Mucosa of descending colon (tissue), 3 donors: ENCODE results near the gene GNB1. TPM values are rescaled to one million over a fixed set of nuclear protein-coding genes. Genes with fewer than 3 reads are reported as not detected.
A peak's percentile ranks its signal among the peaks of the same experiment; 100 is the strongest.

Experiments used
- ATAC-seq: fragments of 200-7000 bp; cut with Tn5 transposase; one replicate; pipeline ENCODE4 v1.9.1; 2020; ENCODE audit warnings: mild to moderate bottlenecking, moderate library complexity
- DNase-seq, 3 donors: peaks; one replicate each; pipeline ENCODE4 v3.0.0-alpha.2; 2020
- H3K36me3 ChIP-seq: fragments of 200-600 bp; one replicate; pipeline ENCODE4 v1.8.0; 2021; ENCODE audit warnings: low read depth, mild to moderate bottlenecking
- H3K4me1 ChIP-seq: fragments of 200-600 bp; one replicate; pipeline ENCODE4 v1.8.0; 2021; ENCODE audit warnings: low read depth, mild to moderate bottlenecking
- H3K4me3 ChIP-seq: fragments of 200-600 bp; one replicate; pipeline ENCODE4 v1.8.0; 2021; ENCODE audit warnings: mild to moderate bottlenecking
- H3K9me3 ChIP-seq: fragments of 200-600 bp; one replicate; pipeline ENCODE4 v1.8.0; 2021; ENCODE audit warnings: mild to moderate bottlenecking
- intact Hi-C, 2 donors: fragments of 100-400 bp; cut with DNase I in 1 of 2; cut with micrococcal nuclease in 1 of 2; formaldehyde crosslinking; loops; one replicate each; pipeline versions ENCODE4 v1.11.0 to v1.11.1; 2022; cut with DNase I, micrococcal nuclease
- total RNA-seq, 3 donors: library from RNA; stranded (reverse); fragmentation: NEBNext Ultra II Directional in 2 of 3; extraction: Animal tissue kit (Norgen Biotek cat#: 25700) in 2 of 3; gene quantifications; one replicate each; pipeline versions ENCODE4 v1.2.1 to v1.2.4, GENCODE V29; 2021 to 2023
- TF ChIP-seq, protein P1 (sequence below): fragments of 200-600 bp; IDR thresholded peaks from one replicate; pipeline ENCODE4 v1.8.0; 2022; ENCODE audit warnings: antibody characterized with exemption, mild to moderate bottlenecking
- donor health status: DM: no; HTN: no; CAD: no; lungs with moderate emphysema.
- donor health status: DM: no; HTN: no; CAD: no.
- donor health status: DM: no; HTN: yes; CAD: no.

The GNB1 gene
- total RNA-seq, 3 donors from 2014 or later, result 314 to 329 (median 318) TPM

GRCh38 chr1:1832166-1832565 is 58.7 kb downstream of the GNB1 start:
- ATAC-seq (no peak), DNase-seq (no peak)
- intact Hi-C loops, result no loop called here
- Histone ChIP-seq H3K4me3 (no peak overlapping the region), H3K36me3 (no peaks in the 10 kb centered on the region), H3K9me3 (no peaks in the 10 kb centered on the region), H3K4me1 (no peaks in the 10 kb centered on the region)
- TF ChIP-seq, protein P1, sequence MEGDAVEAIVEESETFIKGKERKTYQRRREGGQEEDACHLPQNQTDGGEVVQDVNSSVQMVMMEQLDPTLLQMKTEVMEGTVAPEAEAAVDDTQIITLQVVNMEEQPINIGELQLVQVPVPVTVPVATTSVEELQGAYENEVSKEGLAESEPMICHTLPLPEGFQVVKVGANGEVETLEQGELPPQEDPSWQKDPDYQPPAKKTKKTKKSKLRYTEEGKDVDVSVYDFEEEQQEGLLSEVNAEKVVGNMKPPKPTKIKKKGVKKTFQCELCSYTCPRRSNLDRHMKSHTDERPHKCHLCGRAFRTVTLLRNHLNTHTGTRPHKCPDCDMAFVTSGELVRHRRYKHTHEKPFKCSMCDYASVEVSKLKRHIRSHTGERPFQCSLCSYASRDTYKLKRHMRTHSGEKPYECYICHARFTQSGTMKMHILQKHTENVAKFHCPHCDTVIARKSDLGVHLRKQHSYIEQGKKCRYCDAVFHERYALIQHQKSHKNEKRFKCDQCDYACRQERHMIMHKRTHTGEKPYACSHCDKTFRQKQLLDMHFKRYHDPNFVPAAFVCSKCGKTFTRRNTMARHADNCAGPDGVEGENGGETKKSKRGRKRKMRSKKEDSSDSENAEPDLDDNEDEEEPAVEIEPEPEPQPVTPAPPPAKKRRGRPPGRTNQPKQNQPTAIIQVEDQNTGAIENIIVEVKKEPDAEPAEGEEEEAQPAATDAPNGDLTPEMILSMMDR, result no peak

DNA sequence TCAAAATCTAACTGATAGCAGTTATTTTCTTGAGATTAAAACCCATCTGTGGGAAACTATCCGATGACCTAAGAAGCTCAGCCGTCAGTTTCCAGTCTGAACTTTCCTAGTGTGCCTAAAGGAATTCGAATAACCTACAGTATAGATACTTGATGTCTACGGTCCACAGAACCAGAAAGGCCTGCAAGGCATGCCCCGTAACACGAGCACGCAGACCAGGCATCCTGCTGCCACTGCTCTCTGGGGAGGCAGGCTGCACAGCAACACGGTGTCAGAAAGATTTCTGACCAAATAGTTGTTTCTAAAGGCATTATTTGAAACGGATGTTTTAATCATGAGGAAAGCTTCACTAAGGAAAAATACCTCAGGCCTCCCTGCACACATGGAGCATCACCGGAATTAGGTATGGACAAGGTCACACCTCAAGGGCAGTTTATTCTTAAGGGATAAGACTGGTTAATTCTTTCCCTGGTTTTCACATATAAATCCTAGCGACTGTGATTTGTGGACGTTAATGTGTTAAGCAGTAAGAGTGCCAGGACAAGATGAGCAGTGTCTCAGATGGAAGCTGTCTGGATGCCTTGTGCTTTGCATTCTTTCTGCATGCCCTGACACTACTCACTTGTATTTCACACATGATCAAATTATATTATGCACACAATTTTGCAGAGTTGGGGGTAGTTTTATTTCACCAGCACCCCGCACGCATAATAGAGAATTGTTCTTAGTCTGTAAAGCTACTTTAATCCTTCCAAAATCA is 63.6 kb downstream of the GNB1 start:
- H3K9me3 ChIP-seq, result no peaks in the 10 kb centered on the region
- intact Hi-C loops, result no loop called here
- H3K36me3 ChIP-seq, result no peaks in the 10 kb centered on the region
- DNase-seq (no peak), ATAC-seq (no peak)
- H3K4me3 ChIP-seq, result no peak overlapping the region
- H3K4me1 ChIP-seq, result no peaks in the 10 kb centered on the region
- TF ChIP-seq, protein P1, result no peak

- intact Hi-C loops, result no loop called here
- ATAC-seq (peak; percentile 64), DNase-seq (no peak)
- H3K4me3 ChIP-seq, result no peak overlapping the region
- H3K9me3 ChIP-seq, result no peaks in the 10 kb centered on the region
- H3K4me1 ChIP-seq, result no peaks in the 10 kb centered on the region
- no peaks in the 10 kb centered on the region for H3K36me3 ChIP-seq
- TF ChIP-seq, protein P1, result no peak
Measured at GRCh38 chr1:1826356-1827088, 64.4 kb downstream of the GNB1 start.

DNA sequence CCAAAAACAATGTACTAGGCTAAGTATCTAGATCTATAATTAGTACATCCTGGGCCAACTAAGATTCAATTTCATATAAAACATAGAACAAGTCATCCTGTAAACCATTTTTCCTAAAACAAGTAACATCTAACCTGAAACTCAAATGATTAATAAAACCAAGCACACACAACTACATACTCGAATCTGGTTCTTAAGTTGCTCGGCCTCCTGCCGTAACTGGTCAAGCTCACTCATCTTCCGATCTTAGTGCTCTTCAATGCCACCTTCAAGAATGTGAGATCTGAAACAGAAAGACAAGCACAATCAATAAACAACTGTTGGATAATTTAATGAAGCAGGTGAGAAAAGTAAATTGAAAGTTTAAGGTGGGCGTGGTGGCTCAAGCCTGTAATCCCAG is 65.7 kb downstream of the GNB1 start:
- DNase-seq, result no peak
- H3K4me3 ChIP-seq, result no peak overlapping the region
- intact Hi-C loops, result no loop called here
- ATAC-seq, result no peak
- TF ChIP-seq, protein P1, result no peak
- no peaks in the 10 kb centered on the region for H3K9me3 ChIP-seq
- H3K4me1 ChIP-seq, result no peaks in the 10 kb centered on the region
- H3K36me3 ChIP-seq, result no peaks in the 10 kb centered on the region

DNA sequence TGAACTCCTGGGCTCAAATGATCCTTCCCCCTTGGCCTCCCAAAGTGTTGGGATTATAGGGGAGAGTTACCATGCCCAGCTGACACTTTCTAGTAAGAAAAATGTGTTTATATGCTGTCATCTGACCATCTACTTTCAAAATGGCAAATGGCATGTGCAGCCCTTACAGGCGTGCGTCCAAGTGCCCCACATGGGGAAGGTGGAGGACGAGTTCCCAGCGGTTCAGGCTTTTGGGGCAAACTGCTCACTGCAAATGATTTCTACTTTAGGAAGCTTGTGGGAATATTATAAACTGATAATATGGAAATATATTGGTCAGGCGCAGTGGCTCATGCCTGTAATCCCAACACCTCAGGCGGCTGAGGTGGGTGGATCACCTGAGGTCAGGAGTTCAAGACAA is 71.1 kb downstream of the GNB1 start:
- no peak for DNase-seq

More for the DNA sequence above, 71.1 kb downstream of the GNB1 start:
- no peak overlapping the region for H3K4me3 ChIP-seq
- no peaks in the 10 kb centered on the region for H3K9me3 ChIP-seq
- H3K4me1 ChIP-seq, result no peaks in the 10 kb centered on the region
- ATAC-seq, result no peak
- intact Hi-C loops, result no loop called here
- TF ChIP-seq, protein P1, result no peak
- no peaks in the 10 kb centered on the region for H3K36me3 ChIP-seq
